Erythroblast (primary cell): ENCODE measurements around the gene UBL3.

Experiments
- GATA1 ChIP-seq: IDR thresholded peaks from 2 replicates; pipeline ENCODE4 v1.6.1; 2011; ENCODE audit warnings: low read depth, mild to moderate bottlenecking, control low read depth, low read length, moderate library complexity
- POLR2A ChIP-seq: IDR thresholded peaks from 2 replicates; pipeline ENCODE4 v1.6.1; 2011; ENCODE audit warnings: mild to moderate bottlenecking, low read length

GRCh38 chr13:29746148-29746677, 104.2 kb downstream of the UBL3 start:
- no peak for TF ChIP-seq POLR2A
- no peak for TF ChIP-seq GATA1
